Natural killer cell (primary cell): Measurements from ENCODE around the gene DAAM2. TPM values are rescaled to one million over a fixed set of nuclear protein-coding genes. Genes with fewer than 3 reads are reported as not detected.

ENCODE experiments used
- ATAC-seq, 3 donors: fragments of 150-1000 bp in 2 of 3; fragments of 200-7000 bp in 1 of 3; cut with Tn5 transposase; 1 replicate in 1 of 3; 2 replicates in 2 of 3; pipeline ENCODE4 v1.10.0; 2021; ENCODE audit warnings: mild to moderate bottlenecking in 2 of 3, moderate library complexity in 2 of 3
- DNase-seq, 2 donors: peaks; one replicate each; pipeline versions ENCODE4 v3.0.0 to v3.0.0-alpha.2; 2013 to 2021; ENCODE audit warnings: mixed read lengths in 1 of 2
- H3K27ac ChIP-seq: one replicate; pipeline ENCODE4 v1.5.1; 2013; ENCODE audit warnings: mild to moderate bottlenecking, low read length
- H3K27me3 ChIP-seq: one replicate; pipeline ENCODE4 v1.6.1; 2013; ENCODE audit warnings: low read length; ENCODE audit not compliant: control insufficient read depth, insufficient read depth
- H3K36me3 ChIP-seq: one replicate; pipeline ENCODE4 v1.6.1; 2013; ENCODE audit warnings: low read length; ENCODE audit not compliant: control insufficient read depth, insufficient read depth
- H3K4me1 ChIP-seq: one replicate; pipeline ENCODE4 v1.6.1; 2013; ENCODE audit warnings: low read length; ENCODE audit not compliant: control insufficient read depth, insufficient read depth
- H3K4me3 ChIP-seq: one replicate; pipeline ENCODE4 v1.5.1; 2013; ENCODE audit warnings: low read length
- H3K9me3 ChIP-seq: one replicate; pipeline ENCODE4 v1.6.1; 2013; ENCODE audit warnings: low read length; ENCODE audit not compliant: control insufficient read depth, insufficient read depth
- H3K27ac Mint-ChIP-seq, 2 donors: one replicate each; pipeline ENCODE4 v1.8.0; 2022; ENCODE audit warnings: mild to moderate bottlenecking in 2 of 2, mixed read lengths in 2 of 2, moderate library complexity in 1 of 2
- H3K27me3 Mint-ChIP-seq, 2 donors: one replicate each; pipeline ENCODE4 v1.8.0; 2022; ENCODE audit warnings: low read depth in 2 of 2, mixed read lengths in 2 of 2
- H3K36me3 Mint-ChIP-seq: one replicate; pipeline ENCODE4 v1.8.0; 2022; ENCODE audit warnings: mixed read lengths
- H3K4me1 Mint-ChIP-seq, 2 donors: one replicate each; pipeline ENCODE4 v1.8.0; 2022; ENCODE audit warnings: mixed read lengths in 2 of 2
- H3K4me3 Mint-ChIP-seq: one replicate; pipeline ENCODE4 v1.8.0; 2022; ENCODE audit warnings: mild to moderate bottlenecking, moderate library complexity, mixed read lengths
- H3K9me3 Mint-ChIP-seq, 2 donors: one replicate each; pipeline ENCODE4 v1.8.0; 2022; ENCODE audit warnings: mixed read lengths in 2 of 2
- WGBS: methylation state at CpG from one replicate; pipeline ENCODE4 v1.1.7; 2013; ENCODE audit warnings: missing lambda C conversion rate; ENCODE audit not compliant: insufficient coverage; 5-methylcytosine and 5-hydroxymethylcytosine counted together
- intact Hi-C: fragments of 100-400 bp; cut with micrococcal nuclease; formaldehyde crosslinking; loops from one replicate; pipeline ENCODE4 v1.14.2; 2022
- total RNA-seq, 4 donors: library from RNA; stranded (reverse); fragments of 120-200 nt in 1 of 4; gene quantifications; one replicate each; pipeline versions ENCODE4 v1.2.3 to v1.2.4, GENCODE V29; 2013 to 2022
- TF ChIP-seq, protein P1 (sequence below): fragments of 200-600 bp; IDR thresholded peaks from one replicate; pipeline ENCODE4 v1.8.0; 2022; ENCODE audit warnings: antibody characterized with exemption

Gene DAAM2
- total RNA-seq, 3 donors from 2014 or later (not counting 1 experiment from before 2014, with no cell fraction given): not detected

DNA sequence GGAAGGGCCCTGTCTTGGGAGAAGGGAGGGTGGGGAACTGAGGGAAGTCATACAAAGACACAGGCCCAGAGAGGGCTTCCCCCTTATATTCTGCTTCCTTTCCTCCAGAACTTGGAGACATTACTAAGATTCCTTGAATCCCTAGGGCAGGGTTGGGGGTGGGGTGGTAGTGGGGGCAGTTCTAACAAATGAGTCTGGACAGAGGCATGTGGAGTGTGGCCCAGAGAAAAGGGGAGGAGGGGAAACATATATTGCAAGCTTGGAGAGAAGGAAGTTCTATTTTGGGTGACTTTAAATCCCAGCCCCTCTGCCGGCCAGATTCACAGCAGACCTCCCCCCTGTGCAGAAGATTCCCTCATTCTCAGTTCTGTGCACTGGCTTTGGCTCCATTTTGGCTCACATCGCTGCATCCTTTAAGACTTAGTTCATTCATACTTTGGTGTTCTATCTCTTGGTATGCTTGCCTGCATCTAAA lies 43.7 kb downstream of the DAAM2 start:
- no peak overlapping the region for H3K27ac ChIP-seq
- H3K36me3 Mint-ChIP-seq: no peaks in the 10 kb centered on the region
- TF ChIP-seq, protein P1, sequence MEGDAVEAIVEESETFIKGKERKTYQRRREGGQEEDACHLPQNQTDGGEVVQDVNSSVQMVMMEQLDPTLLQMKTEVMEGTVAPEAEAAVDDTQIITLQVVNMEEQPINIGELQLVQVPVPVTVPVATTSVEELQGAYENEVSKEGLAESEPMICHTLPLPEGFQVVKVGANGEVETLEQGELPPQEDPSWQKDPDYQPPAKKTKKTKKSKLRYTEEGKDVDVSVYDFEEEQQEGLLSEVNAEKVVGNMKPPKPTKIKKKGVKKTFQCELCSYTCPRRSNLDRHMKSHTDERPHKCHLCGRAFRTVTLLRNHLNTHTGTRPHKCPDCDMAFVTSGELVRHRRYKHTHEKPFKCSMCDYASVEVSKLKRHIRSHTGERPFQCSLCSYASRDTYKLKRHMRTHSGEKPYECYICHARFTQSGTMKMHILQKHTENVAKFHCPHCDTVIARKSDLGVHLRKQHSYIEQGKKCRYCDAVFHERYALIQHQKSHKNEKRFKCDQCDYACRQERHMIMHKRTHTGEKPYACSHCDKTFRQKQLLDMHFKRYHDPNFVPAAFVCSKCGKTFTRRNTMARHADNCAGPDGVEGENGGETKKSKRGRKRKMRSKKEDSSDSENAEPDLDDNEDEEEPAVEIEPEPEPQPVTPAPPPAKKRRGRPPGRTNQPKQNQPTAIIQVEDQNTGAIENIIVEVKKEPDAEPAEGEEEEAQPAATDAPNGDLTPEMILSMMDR: no peak

DNA sequence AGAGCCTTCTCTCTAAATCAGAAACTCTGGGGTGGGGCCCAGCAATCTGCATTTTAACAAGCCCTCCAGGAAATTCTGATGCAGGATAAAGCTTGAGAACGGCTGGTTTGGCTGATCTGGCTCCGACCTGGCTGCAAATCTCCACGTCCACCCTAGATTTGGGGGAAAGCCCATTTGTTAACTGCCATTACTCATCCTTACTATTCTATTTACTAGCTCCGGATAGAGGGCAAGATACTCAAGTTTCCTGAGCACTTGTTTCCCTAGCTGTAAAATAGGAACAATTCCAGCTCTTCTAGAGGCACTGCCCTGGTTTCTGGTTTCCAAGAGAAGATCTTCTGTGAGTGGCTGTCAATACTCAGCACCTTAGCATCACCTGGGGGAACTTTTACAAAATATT lies 44.4 kb downstream of the DAAM2 start:
- no peak overlapping the region for H3K4me3 ChIP-seq
- no peak overlapping the region for H3K4me3 Mint-ChIP-seq
- no peaks in the 10 kb centered on the region for H3K4me1 Mint-ChIP-seq
- no peak overlapping the region for H3K27ac ChIP-seq
- ATAC-seq (no peak), DNase-seq (no peak)
- H3K27ac Mint-ChIP-seq: no peak overlapping the region
- peaks cover 23 to 29% of the 10 kb centered on the region in 2 donors for H3K27me3 Mint-ChIP-seq
- intact Hi-C loops: no loop called here
- WGBS: 86% methylated on average over 4 of the region's 4 CpGs
- no peaks in the 10 kb centered on the region for H3K36me3 Mint-ChIP-seq
- TF ChIP-seq, protein P1: no peak
- H3K9me3 ChIP-seq: no peaks in the 10 kb centered on the region
- H3K27me3 ChIP-seq: no peaks in the 10 kb centered on the region
- H3K9me3 Mint-ChIP-seq: no peaks in the 10 kb centered on the region
- H3K36me3 ChIP-seq: no peaks in the 10 kb centered on the region
- no peaks in the 10 kb centered on the region for H3K4me1 ChIP-seq

More for the DNA sequence above, 43.7 kb downstream of the DAAM2 start:
- intact Hi-C loops: no loop called here
- 50% methylated on average over 2 of the region's 2 CpGs for WGBS
- no peaks in the 10 kb centered on the region for H3K9me3 ChIP-seq
- no peak overlapping the region for H3K4me3 ChIP-seq
- H3K27ac Mint-ChIP-seq: no peak overlapping the region
- H3K4me1 Mint-ChIP-seq: no peaks in the 10 kb centered on the region
- no peak overlapping the region for H3K4me3 Mint-ChIP-seq
- no peaks in the 10 kb centered on the region for H3K27me3 ChIP-seq
- no peaks in the 10 kb centered on the region for H3K9me3 Mint-ChIP-seq
- no peaks in the 10 kb centered on the region for H3K36me3 ChIP-seq
- no peaks in the 10 kb centered on the region for H3K4me1 ChIP-seq
- no peak for DNase-seq
- no peak for ATAC-seq
- peaks cover 23 to 29% of the 10 kb centered on the region in 2 donors for H3K27me3 Mint-ChIP-seq

DNA sequence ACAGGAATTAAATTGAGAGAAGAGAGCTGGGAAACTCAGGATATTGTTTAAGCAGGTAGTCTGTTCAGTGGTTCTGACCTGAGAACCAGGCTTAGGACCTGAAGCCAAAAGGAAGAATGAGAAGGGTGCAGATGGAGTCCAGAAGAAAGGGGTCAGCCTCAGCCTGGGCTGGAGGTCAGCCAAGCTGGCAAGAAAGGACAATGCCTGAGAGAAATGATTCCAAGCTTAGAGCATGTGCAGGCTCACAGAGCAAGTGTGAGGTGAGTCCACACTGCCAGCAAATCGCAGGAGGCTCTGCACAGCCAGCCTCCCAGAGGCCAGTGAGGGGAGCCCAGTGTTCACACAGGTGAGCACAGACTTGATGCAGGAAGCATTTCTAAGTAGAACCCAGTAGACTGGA lies 47.3 kb downstream of the DAAM2 start:
- peaks cover 20 to 29% of the 10 kb centered on the region in 2 donors for H3K27me3 Mint-ChIP-seq
- no peak for ATAC-seq
- no peaks in the 10 kb centered on the region for H3K9me3 ChIP-seq
- no peaks in the 10 kb centered on the region for H3K4me1 Mint-ChIP-seq
- H3K4me3 ChIP-seq: no peak overlapping the region
- H3K4me1 ChIP-seq: no peaks in the 10 kb centered on the region
- no peaks in the 10 kb centered on the region for H3K36me3 Mint-ChIP-seq
- TF ChIP-seq, protein P1: no peak
- no peaks in the 10 kb centered on the region for H3K27me3 ChIP-seq
- intact Hi-C loops: no loop called here
- no peaks in the 10 kb centered on the region for H3K36me3 ChIP-seq
- H3K9me3 Mint-ChIP-seq: no peaks in the 10 kb centered on the region
- H3K27ac ChIP-seq: no peak overlapping the region
- no peak overlapping the region for H3K27ac Mint-ChIP-seq
- 90% methylated on average over 1 of the region's 1 CpG for WGBS
- no peak for DNase-seq
- H3K4me3 Mint-ChIP-seq: no peak overlapping the region

DNA sequence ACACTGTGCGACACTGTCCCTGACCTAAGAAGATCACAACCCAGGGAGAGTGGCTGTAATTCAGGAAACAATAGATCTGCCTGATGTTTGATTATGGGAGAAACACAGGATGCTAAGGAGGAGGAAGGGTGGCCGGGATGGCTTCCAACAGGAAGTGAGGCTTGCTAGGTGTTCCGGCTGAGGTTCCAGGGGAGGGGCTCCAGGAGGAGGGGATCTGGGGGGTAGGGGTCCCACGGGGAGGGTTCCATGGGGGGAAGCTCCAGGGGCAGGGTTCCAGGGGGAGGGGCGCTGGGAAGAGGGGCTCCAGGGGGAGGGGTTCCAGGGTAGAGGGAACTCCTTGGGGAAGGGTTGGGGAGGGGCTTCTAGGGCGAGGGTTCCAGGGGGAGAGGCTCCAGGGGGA lies 48.6 kb downstream of the DAAM2 start:
- ATAC-seq (no peak), DNase-seq (no peak)
- Histone ChIP-seq H3K4me3 (no peak overlapping the region), H3K4me1 (no peaks in the 10 kb centered on the region), H3K27me3 (no peaks in the 10 kb centered on the region), H3K36me3 (no peaks in the 10 kb centered on the region), H3K27ac (no peak overlapping the region), H3K9me3 (no peaks in the 10 kb centered on the region)
- Mint-ChIP-seq H3K27me3 (peaks cover 17 to 29% of the 10 kb centered on the region in 2 donors), H3K9me3 (no peaks in the 10 kb centered on the region), H3K4me1 (no peaks in the 10 kb centered on the region), H3K27ac (no peak overlapping the region), H3K36me3 (no peaks in the 10 kb centered on the region), H3K4me3 (no peak overlapping the region)
- intact Hi-C loops: no loop called here
- TF ChIP-seq, protein P1: no peak
- WGBS: 20% methylated on average over 6 of the region's 6 CpGs
